Keratinocyte (primary cell): Measurements from ENCODE around the gene NFATC1.

Experiments
- CTCF ChIP-seq, 3 experiments: IDR thresholded peaks in 1 of 3; conservative IDR thresholded peaks in 1 of 3; optimal IDR thresholded peaks in 1 of 3; 2 replicates in 2 of 3; 3 replicates in 1 of 3; pipeline versions ENCODE3 to v1.5.1; 2011; ENCODE audit warnings: low read length in 3 of 3, mild to moderate bottlenecking in 3 of 3, moderate library complexity in 2 of 3, control low read depth in 1 of 3, inconsistent platforms in 1 of 3; ENCODE audit not compliant: insufficient read depth in 2 of 3; ENCODE audit errors: extremely low read depth in 1 of 3
- EZH2 ChIP-seq: IDR thresholded peaks from one replicate; pipeline ENCODE4 v1.6.1; 2012; ENCODE audit warnings: inconsistent platforms, mild to moderate bottlenecking, low read length, moderate library complexity

GRCh38 chr18:79533591-79533990, 137.9 kb downstream of the NFATC1 start:
- TF ChIP-seq CTCF (optimal IDR thresholded peaks at IDR 0.05 in 1 of 3, IDR thresholded peaks at IDR 0.05 in 1 of 3, conservative IDR thresholded peaks at IDR 0.05 in 1 of 3; ENCODE audit: extremely low read depth in 1 of 3, insufficient read depth in 2 of 3, low read length in 3 of 3) (no peak), EZH2 (no peak)
